GM19463 (cell line): ENCODE data around the gene MROH7.
"Not testable (repeated sequence)": the region's sequence is repeated elsewhere in the genome, so short reads cannot be mapped to it uniquely, and the experiment has no call there.

ENCODE experiments used
- ATAC-seq: cut with Tn5 transposase; IDR thresholded peaks from one replicate; pipeline ENCODE4 v1.9.1; 2021; ENCODE audit warnings: mild to moderate bottlenecking, moderate library complexity; ENCODE audit not compliant: unreplicated experiment

MROH7 gene

GRCh38 chr1:54609301-54609921 is 32.2 kb upstream of the MROH7 start:
- ATAC-seq, result no peak

GRCh38 chr1:54610048-54610447 is 31.5 kb upstream of the MROH7 start:
- ATAC-seq, result no peak

GRCh38 chr1:54610601-54611580 is 30.7 kb upstream of the MROH7 start:
- ATAC-seq, result no peak

- ATAC-seq, result no peak
Measured at GRCh38 chr1:54611621-54612020, 30.0 kb upstream of the MROH7 start.

- no peak for ATAC-seq
Measured at GRCh38 chr1:54614024-54614423, 27.6 kb upstream of the MROH7 start.

- ATAC-seq, result no peak
Measured at GRCh38 chr1:54614563-54614962, 27.0 kb upstream of the MROH7 start.

GRCh38 chr1:54615531-54616279 is 25.9 kb upstream of the MROH7 start:
- no peak for ATAC-seq

GRCh38 chr1:54619749-54620148 is 21.8 kb upstream of the MROH7 start:
- no peak for ATAC-seq

GRCh38 chr1:54623216-54624007 is 18.2 kb upstream of the MROH7 start, which contains the start of gene FAM151A:
Gene FAM151A (minus strand): TSS chr1:54623525. CDS start chr1:54623395, 130 bp downstream.
- no peak for ATAC-seq

GRCh38 chr1:54624466-54625464 is 16.8 kb upstream of the MROH7 start:
- no peak for ATAC-seq

GRCh38 chr1:54627196-54627595 is 14.4 kb upstream of the MROH7 start:
- no peak for ATAC-seq

- not testable (repeated sequence) for ATAC-seq
Measured at GRCh38 chr1:54635804-54636203, 5.8 kb upstream of the MROH7 start.

GRCh38 chr1:54636461-54637446 is 4.8 kb upstream of the MROH7 start:
- not testable (repeated sequence) for ATAC-seq

- no peak for ATAC-seq
Measured at GRCh38 chr1:54640361-54640760, 1.2 kb upstream of the MROH7 start.

GRCh38 chr1:54643736-54644135 is 2.1 kb downstream of the MROH7 start:
- ATAC-seq, result no peak

GRCh38 chr1:54645806-54646676 is 4.5 kb downstream of the MROH7 start:
- no peak for ATAC-seq
